ENCODE measurements around the gene WWP2.
"Not testable (repeated sequence)": the region's sequence is repeated elsewhere in the genome, so short reads cannot be mapped to it uniquely, and the experiment has no call there.

The WWP2 gene

DNA sequence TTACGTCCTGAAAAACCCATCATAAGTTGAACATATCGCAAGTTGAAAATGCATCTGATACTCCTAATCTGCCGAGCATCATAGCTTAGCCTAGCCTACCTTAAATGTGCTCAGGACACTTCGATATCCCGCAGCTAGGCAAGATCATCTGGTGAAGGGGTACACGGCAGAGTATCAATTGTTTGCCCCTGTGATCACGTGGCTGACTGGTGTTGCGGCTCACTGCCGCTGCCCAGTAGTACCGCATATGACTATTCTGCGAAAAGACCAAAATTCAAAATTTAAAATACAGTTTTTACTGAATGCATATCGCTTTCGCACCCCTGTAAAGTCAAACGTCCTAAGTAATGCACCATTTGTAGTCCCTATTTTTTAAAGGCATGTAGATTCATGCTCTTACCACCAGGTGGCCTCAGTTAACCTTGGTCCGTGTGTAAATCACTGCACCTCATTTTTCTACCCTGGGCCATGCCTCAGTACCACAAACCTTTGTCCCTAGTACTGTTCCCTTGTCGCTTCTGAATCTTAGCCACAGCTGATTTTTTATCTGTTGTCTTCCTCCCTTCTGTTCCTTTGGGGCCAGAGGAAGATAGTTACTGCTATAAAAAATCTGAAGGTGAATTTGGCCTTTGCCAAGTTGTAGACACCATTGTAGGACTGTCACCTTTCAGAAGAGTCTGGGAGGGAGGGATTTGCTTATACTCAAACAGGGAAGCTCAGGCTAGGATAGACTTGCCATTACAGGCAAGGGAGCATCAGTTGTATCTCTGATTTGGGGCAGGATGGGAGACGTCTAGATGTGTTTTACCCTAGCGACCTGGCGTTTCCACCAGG is 34.4 kb downstream of the WWP2 start:
- DNase-seq: no peak

DNA sequence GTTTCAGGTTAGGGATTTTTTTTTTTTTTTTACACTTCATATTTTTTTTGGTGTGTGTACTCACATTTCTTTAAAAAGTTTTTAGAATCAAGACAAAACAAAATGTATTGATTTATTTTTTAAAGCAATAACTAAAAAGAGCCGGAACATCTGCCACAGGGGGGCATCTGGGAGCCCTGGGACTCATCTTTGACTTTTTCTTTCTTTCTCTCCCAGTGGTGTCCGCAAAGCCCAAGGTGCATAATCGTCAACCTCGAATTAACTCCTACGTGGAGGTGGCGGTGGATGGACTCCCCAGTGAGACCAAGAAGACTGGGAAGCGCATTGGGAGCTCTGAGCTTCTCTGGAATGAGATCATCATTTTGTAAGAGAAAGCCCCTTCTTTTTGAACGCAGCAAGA is 36.3 kb downstream of the WWP2 start:
- no peak for DNase-seq

GRCh38 chr16:69799611-69800031 is 37.5 kb downstream of the WWP2 start:
- DNase-seq: no peak

- no peak for DNase-seq
Measured at GRCh38 chr16:69804297-69804696, 42.2 kb downstream of the WWP2 start.

DNA sequence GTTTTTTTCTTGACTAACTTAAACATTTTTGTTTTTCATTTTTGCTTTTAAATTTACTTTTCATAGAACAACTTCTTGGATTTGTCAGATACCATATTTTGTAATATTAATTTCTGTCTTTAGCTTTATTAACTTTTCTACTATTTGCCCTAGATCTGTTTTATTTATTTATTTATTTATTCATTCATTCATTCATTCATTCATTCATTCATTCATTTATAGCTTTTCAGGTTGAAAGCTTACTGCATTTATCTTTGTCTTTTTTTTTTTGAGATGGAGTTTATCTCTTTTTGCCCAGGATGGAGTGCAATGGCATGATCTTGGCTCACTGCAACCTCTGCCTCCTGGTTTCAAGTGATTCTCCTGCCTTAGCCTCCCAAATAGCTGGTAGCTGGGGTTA is 44.6 kb downstream of the WWP2 start:
- not testable (repeated sequence) for DNase-seq

DNA sequence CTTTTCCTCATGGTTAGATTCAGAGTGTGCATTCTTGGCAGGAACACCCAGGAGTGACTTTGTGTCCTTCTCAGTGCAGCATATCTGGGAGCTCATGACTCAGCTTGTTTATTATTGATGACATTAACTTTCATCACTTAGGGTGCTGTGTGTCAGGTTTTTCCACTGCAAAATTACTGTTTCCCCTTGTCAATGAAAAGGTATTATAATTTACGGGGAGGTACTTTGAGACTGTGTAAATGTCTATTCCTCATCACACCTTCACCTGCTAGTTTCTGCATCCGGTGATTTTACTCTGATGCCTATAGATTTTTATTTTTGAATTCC is 50.5 kb downstream of the WWP2 start:
- no peak for DNase-seq

DNA sequence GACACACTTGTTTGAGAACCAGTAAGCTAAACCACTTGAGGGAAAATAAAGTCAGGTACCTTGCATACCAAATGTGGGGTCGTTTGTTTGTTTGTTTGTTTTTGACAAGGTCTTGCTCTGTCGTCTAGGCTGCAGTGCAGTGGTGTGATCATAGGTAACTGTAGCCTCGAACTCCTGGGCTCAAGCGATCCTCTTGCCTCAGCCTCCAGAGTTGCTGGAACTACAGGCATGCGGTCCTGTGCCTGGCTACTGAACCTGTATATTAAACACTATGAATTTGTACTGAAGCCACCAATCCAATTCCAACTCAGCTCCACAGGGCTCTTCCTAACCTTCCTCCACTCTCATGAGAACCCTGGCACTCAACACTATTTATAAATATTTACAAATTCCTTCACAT is 51.9 kb downstream of the WWP2 start:
- no peak for DNase-seq

GRCh38 chr16:69814561-69814960 is 52.4 kb downstream of the WWP2 start:
- DNase-seq: no peak

GRCh38 chr16:69815216-69815883 is 53.2 kb downstream of the WWP2 start:
- DNase-seq: not testable (repeated sequence)

DNA sequence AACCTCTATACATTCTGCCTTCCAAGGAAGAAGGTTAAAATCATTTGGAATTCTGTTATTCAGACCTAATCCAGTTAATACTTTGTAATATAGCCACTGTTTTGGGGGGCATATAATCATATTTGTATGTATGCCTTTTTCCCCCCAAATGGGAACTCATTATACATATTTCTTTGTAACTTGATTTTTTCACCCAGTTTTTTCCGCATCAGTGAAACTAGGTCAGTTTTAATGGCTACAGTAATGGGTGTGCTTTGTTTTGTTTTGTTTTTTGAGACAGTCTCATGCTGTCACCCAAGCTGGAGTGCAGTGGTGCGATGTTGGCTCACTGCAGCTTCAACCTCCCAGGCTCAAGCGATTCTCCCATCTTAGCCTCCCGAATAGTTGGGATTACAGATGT is 54.9 kb downstream of the WWP2 start:
- no peak for DNase-seq

- no peak for DNase-seq
Measured at GRCh38 chr16:69818891-69819545, 56.9 kb downstream of the WWP2 start.

- no peak for DNase-seq
Measured at GRCh38 chr16:69820926-69821541, 58.9 kb downstream of the WWP2 start.

DNA sequence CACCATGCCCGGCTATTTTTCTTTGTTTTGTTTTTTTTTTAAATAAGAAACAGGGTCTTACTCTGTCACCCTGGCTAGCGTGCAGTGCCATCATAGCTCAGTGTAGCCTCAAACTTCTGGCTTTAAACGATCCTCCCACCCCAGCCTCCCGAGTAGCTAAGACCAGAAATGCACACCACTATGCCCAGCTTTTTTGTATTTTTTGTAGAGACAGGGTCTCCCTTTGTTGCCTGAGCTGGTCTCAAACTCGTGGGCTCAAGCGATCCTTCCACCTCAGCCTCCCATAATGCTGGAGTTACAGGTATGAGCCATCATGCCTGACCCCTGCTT is 59.7 kb downstream of the WWP2 start:
- no peak for DNase-seq

GRCh38 chr16:69822174-69822935 is 60.2 kb downstream of the WWP2 start:
- DNase-seq: no peak

GRCh38 chr16:69823831-69824563 is 61.9 kb downstream of the WWP2 start:
- DNase-seq: no peak

- DNase-seq: not testable (repeated sequence)
Measured at GRCh38 chr16:69824564-69825142, 62.5 kb downstream of the WWP2 start.

- no peak for DNase-seq
Measured at GRCh38 chr16:69827524-69827923, 65.4 kb downstream of the WWP2 start.

GRCh38 chr16:69829338-69829737 is 67.2 kb downstream of the WWP2 start:
- no peak for DNase-seq

DNA sequence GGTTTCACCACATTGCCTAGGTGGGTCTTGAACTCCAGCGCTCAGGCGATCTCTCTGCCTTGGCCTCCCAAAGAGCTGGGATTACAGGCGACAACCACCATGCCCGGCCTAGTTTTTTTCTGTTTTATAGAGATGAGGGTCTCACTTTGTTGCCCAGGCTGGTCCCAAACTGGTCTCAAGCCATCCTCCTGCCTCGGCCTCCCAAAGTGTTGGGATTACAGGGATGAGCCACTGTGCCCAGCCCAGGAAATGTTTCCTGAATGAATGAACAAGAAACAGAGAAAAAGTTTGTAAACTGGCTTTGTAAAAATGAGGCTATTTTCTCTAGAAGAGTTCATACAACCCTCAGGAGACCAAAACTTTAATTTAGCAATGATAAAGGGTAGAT is 68.0 kb downstream of the WWP2 start:
- no peak for DNase-seq

DNA sequence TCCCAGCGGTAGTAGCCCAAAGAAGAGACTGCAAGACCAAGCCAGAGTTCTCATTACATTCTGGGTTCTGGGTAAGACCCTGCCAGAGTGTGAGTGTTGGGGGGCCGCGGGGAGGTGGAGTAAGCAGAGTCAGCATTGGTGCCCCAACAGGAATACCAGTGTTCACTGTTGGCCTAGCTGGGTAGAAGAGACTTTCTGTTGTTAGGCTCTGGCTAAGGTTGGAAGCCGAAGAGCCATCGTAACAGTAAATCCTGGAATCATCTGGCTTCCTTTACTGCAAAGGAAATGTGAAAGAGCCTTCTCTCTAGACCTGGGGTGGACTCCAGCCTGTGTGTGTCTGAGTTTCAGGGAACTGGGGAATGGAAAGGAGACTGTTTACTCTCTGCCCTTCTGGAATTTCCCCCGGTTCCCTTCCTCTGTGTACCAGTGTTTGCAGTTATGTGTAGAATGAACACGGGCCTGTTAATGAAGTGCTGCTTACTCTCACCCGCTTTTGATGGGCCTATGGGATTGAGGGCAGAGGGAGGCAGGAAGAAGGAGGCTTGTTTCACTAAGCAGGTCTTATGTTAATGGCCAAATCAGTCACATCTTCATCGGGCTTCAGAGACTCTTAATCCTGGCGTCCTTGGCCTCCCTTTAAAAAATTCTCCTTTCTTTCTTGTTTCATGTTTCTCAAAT is 68.5 kb downstream of the WWP2 start:
- DNase-seq: no peak
